Measurements from ENCODE around the gene R3HCC1L. TPM values are rescaled to one million over a fixed set of nuclear protein-coding genes. Genes with fewer than 3 reads are reported as not detected.

R3HCC1L gene
- total and polyA plus RNA-seq, 9 of the 15 experiments (the other 6 are each of a cell fraction or from before 2014, with no cell fraction given) = 9.1 to 17.8 (median 12.6) TPM

GRCh38 chr10:98287321-98287720 is 152.9 kb downstream of the R3HCC1L start (continued):
- TF ChIP-seq PKNOX1 (IDR thresholded peaks at IDR 0.05) (no peak), ELF4 (CRISPR knock-in tag; IDR thresholded peaks at IDR 0.05) (no peak)

GRCh38 chr10:98289802-98290209 is 155.3 kb downstream of the R3HCC1L start:
- no peak for ATAC-seq
- Histone ChIP-seq H3K27me3 (ENCODE audit: control insufficient read depth in 2 of 2, insufficient read depth in 2 of 2, low read length in 2 of 2) (peaks cover 15 to 54% of the 10 kb centered on the region in 2 experiments; a peak in 3 of 5 replicates), H3K27ac (ENCODE audit: extremely low read depth, low read depth, low read length) (no peak overlapping the region), H3K4me1 (replicated peaks in 1 of 2; ENCODE audit: control insufficient read depth in 2 of 2, insufficient read depth in 2 of 2, low read length in 2 of 2) (no peaks in the 10 kb centered on the region), H3K9me1 (ENCODE audit: control insufficient read depth, insufficient read depth, low read length) (no peaks in the 10 kb centered on the region), H4K20me1 (replicated peaks; ENCODE audit: control insufficient read depth, insufficient read depth, low read length) (no peaks in the 10 kb centered on the region), H3K4me2 (ENCODE audit: insufficient read depth, low read length) (no peak overlapping the region), H3K79me2 (ENCODE audit: control insufficient read depth, insufficient read depth, low read length) (no peaks in the 10 kb centered on the region), H3K9ac (ENCODE audit: insufficient read depth in 1 of 2, low read depth in 2 of 2, low read length in 2 of 2) (no peak overlapping the region), H3K36me3 (ENCODE audit: control insufficient read depth, insufficient read depth, low read length) (no peaks in the 10 kb centered on the region), H2AFZ (ENCODE audit: low read depth, low read length) (no peak overlapping the region), H3K4me3 (no peak overlapping the region), H3K9me3 (replicated peaks; ENCODE audit: control insufficient read depth, insufficient read depth, low read depth, low read length) (no peaks in the 10 kb centered on the region)
- ChIA-PET CTCF (ENCODE audit: low intra/inter-chr PET ratio) (no interaction called here), POLR2A (no interaction called here)
- no peak for DNase-seq (ENCODE audit: extremely low read depth in 1 of 4, low spot score in 3 of 4)
- FAIRE-seq = no peak
- no TSS peak for BruUV-seq (replicated peaks)
- in situ Hi-C loops (cut with MboI) (no loop called here), intact Hi-C loops (cut with micrococcal nuclease) (no loop called here)
- TF ChIP-seq TFE3 (CRISPR knock-in tag; IDR thresholded peaks at IDR 0.05) (no peak), THRA (IDR thresholded peaks at IDR 0.05) (no peak), HNRNPL (IDR thresholded peaks at IDR 0.05; ENCODE audit: low read depth, low read length) (no peak), ZNF3 (CRISPR knock-in tag; IDR thresholded peaks at IDR 0.05) (no peak), KLF13 (tag; IDR thresholded peaks at IDR 0.05; ENCODE audit: borderline replicate concordance, low read depth) (no peak), FOXA3 (CRISPR knock-in tag; conservative IDR thresholded peaks at IDR 0.05 in 1 of 2, IDR thresholded peaks at IDR 0.05 in 1 of 2) (no peak), KDM2B (CRISPR knock-in tag; IDR thresholded peaks at IDR 0.05) (no peak), RNF2 (IDR thresholded peaks at IDR 0.05) (no peak), ZNF57 (CRISPR knock-in tag; IDR thresholded peaks at IDR 0.05) (no peak), AFF4 (CRISPR knock-in tag; IDR thresholded peaks at IDR 0.05) (no peak), ATF7 (IDR thresholded peaks at IDR 0.05) (no peak), SNIP1 (IDR thresholded peaks at IDR 0.05; ENCODE audit: low read depth) (no peak)
- 3% methylated on average over 7 of the region's 10 CpGs for WGBS (ENCODE audit: insufficient coverage, low coverage, missing lambda C conversion rate)
